GM19467 (cell line): ENCODE measurements around the gene NTN4.
"Not testable (repeated sequence)": the region's sequence is repeated elsewhere in the genome, so short reads cannot be mapped to it uniquely, and the experiment has no call there.

Source experiments
- ATAC-seq: cut with Tn5 transposase; IDR thresholded peaks from one replicate; pipeline ENCODE4 v1.9.1; 2021; ENCODE audit warnings: mild to moderate bottlenecking, moderate library complexity; ENCODE audit not compliant: unreplicated experiment

NTN4 gene

GRCh38 chr12:95672166-95672565, 118.4 kb downstream of the NTN4 start:
- ATAC-seq, result no peak

GRCh38 chr12:95671265-95671664, 119.3 kb downstream of the NTN4 start:
- no peak for ATAC-seq

- no peak for ATAC-seq
These were observed 127.0 kb downstream of the NTN4 start for GRCh38 chr12:95663525-95663924.

GRCh38 chr12:95661360-95661759, 129.2 kb downstream of the NTN4 start:
- no peak for ATAC-seq

GRCh38 chr12:95658386-95658785, 132.2 kb downstream of the NTN4 start:
- ATAC-seq, result no peak

- ATAC-seq, result not testable (repeated sequence)
These were observed 135.9 kb downstream of the NTN4 start for GRCh38 chr12:95654665-95655064.

- no peak for ATAC-seq
These were observed 136.6 kb downstream of the NTN4 start for GRCh38 chr12:95653771-95654546.

- ATAC-seq, result no peak
These were observed 138.9 kb downstream of the NTN4 start for GRCh38 chr12:95651681-95652080.

GRCh38 chr12:95648990-95649791, 141.4 kb downstream of the NTN4 start:
- no peak for ATAC-seq

GRCh38 chr12:95646781-95647190, 143.8 kb downstream of the NTN4 start:
- ATAC-seq, result no peak

- ATAC-seq, result no peak
These were observed 147.3 kb downstream of the NTN4 start for GRCh38 chr12:95643256-95643655.

- ATAC-seq, result no peak
These were observed 148.0 kb downstream of the NTN4 start for GRCh38 chr12:95642583-95642982.

- ATAC-seq, result no peak
These were observed 149.1 kb downstream of the NTN4 start for GRCh38 chr12:95641299-95641952.

GRCh38 chr12:95640516-95640915, 150.0 kb downstream of the NTN4 start:
- ATAC-seq, result no peak

- ATAC-seq, result no peak
These were observed 153.0 kb downstream of the NTN4 start for GRCh38 chr12:95637471-95638155.

GRCh38 chr12:95637010-95637409, 153.6 kb downstream of the NTN4 start:
- no peak for ATAC-seq

GRCh38 chr12:95634622-95635621, 155.6 kb downstream of the NTN4 start:
- no peak for ATAC-seq

- no peak for ATAC-seq
These were observed 156.7 kb downstream of the NTN4 start for GRCh38 chr12:95633732-95634465.

- ATAC-seq, result no peak
These were observed 157.4 kb downstream of the NTN4 start for GRCh38 chr12:95633049-95633731.
